Activated naive CD8-positive, alpha-beta T cell treated with anti-CD3 and anti-CD28 coated beads, Interleukin-2, amount 10 ng/mL, durations not matched to agents 7 days and 5 days (primary cell): ENCODE results near the gene FAM131B. TPM values are rescaled to one million over a fixed set of nuclear protein-coding genes. Genes with fewer than 3 reads are reported as not detected.

Source experiments
- ATAC-seq: fragments of 150-1000 bp; cut with Tn5 transposase; one replicate; pipeline ENCODE4 v1.10.0; 2021; ENCODE audit warnings: low read depth, moderate library complexity
- POLR2A ChIA-PET: fragments of 350-600 bp; sonication (Branson Sonifier 250); formaldehyde crosslinking; loops from one replicate; lab custom pipeline; 2021; ENCODE audit warnings: antibody characterized with exemption; lab: Charles Lee
- DNase-seq: peaks from one replicate; pipeline ENCODE4 v3.0.0; 2021
- H3K27ac Mint-ChIP-seq: one replicate; pipeline ENCODE4 v1.8.0; 2022; ENCODE audit warnings: mild to moderate bottlenecking, mixed read lengths
- H3K27me3 Mint-ChIP-seq: one replicate; pipeline ENCODE4 v1.8.0; 2022; ENCODE audit warnings: mild to moderate bottlenecking, moderate library complexity, mixed read lengths
- H3K36me3 Mint-ChIP-seq: one replicate; pipeline ENCODE4 v1.8.0; 2021; ENCODE audit warnings: mild to moderate bottlenecking, mixed read lengths
- H3K4me1 Mint-ChIP-seq: one replicate; pipeline ENCODE4 v1.8.0; 2021; ENCODE audit warnings: mixed read lengths
- H3K4me3 Mint-ChIP-seq: one replicate; pipeline ENCODE4 v1.8.0; 2022; ENCODE audit warnings: mild to moderate bottlenecking, moderate library complexity, mixed read lengths
- H3K9me3 Mint-ChIP-seq: one replicate; pipeline ENCODE4 v1.8.0; 2021; ENCODE audit warnings: mixed read lengths
- total RNA-seq, 2 experiments: library from RNA; stranded (reverse); gene quantifications; one replicate each; pipeline ENCODE4 v1.2.3, GENCODE V29; 2021

Gene FAM131B
- total RNA-seq, 2 experiments from 2014 or later: 2.3 to 2.9 TPM

- Mint-ChIP-seq H3K27ac (no peak overlapping the region), H3K4me1 (peaks cover 12% of the 10 kb centered on the region), H3K9me3 (no peaks in the 10 kb centered on the region), H3K27me3 (no peaks in the 10 kb centered on the region), H3K36me3 (peaks cover 10% of the 10 kb centered on the region), H3K4me3 (no peak overlapping the region)
- POLR2A ChIA-PET: no interaction called here
- DNase-seq (no peak), ATAC-seq (no peak)
These were observed 37.1 kb upstream of the FAM131B start for GRCh38 chr7:143399642-143400041.

DNA sequence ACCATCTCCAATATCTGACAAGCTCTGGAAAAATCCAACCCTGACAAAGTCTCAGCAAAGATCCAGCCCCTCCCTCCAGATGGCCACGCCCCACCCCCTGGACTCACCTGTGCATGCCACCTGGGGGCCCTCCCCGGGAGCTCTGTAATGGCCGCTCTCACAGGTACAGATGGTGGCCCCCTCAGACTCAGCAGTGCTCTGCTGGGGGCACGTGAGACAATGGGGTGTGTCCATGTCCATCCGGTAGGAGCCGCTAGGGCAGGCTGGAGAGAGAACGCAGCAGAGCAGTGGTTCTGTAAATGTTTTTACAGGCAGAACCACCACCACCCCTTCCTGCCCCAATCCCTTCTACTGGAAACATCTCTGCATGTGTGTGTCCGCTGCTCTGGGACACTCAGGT, 36.6 kb upstream of the FAM131B start:
- Mint-ChIP-seq H3K27ac (no peak overlapping the region), H3K27me3 (no peaks in the 10 kb centered on the region), H3K9me3 (no peaks in the 10 kb centered on the region), H3K4me3 (no peak overlapping the region), H3K36me3 (peaks cover 8% of the 10 kb centered on the region), H3K4me1 (peaks cover 12% of the 10 kb centered on the region)
- DNase-seq (no peak), ATAC-seq (no peak)
- POLR2A ChIA-PET: no interaction called here

DNA sequence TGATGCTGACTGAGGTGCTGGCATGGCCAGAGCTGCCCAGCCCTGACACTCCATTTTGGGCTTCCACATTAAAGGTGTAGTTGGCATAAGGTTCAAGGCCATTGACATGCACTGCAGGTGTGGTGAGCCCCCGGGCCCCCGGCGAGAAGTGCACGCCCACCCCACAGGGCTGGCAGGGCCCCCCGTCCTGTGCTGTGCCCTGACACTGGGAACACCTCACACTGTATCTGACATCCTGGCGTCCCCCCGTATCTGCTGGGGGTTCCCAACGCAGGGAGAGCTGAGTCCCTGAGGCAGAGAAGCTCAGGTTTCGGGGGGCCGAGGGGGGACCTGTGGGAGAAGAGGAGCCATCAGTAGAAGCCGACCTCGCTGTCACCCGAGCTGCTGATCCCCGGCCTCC, 36.1 kb upstream of the FAM131B start:
- ATAC-seq: no peak
- Mint-ChIP-seq H3K27ac (no peak overlapping the region), H3K9me3 (no peaks in the 10 kb centered on the region), H3K4me3 (no peak overlapping the region), H3K27me3 (no peaks in the 10 kb centered on the region), H3K36me3 (peaks cover 9% of the 10 kb centered on the region), H3K4me1 (peaks cover 12% of the 10 kb centered on the region)
- no peak for DNase-seq
- POLR2A ChIA-PET: no interaction called here

GRCh38 chr7:143397710-143398530, 35.4 kb upstream of the FAM131B start:
- POLR2A ChIA-PET: interaction anchor here (1.5 kb wide), 2 partner anchors 9 to 18 kb away, joined by 3 to 5 read pairs; no protein-coding TSS in a partner anchor
- Mint-ChIP-seq H3K4me1 (peaks cover 12% of the 10 kb centered on the region), H3K27ac (peak overlapping the region; percentile 49), H3K9me3 (no peaks in the 10 kb centered on the region), H3K27me3 (no peaks in the 10 kb centered on the region), H3K4me3 (no peak overlapping the region), H3K36me3 (peaks cover 10% of the 10 kb centered on the region)
- no peak for DNase-seq
- ATAC-seq: no peak

DNA sequence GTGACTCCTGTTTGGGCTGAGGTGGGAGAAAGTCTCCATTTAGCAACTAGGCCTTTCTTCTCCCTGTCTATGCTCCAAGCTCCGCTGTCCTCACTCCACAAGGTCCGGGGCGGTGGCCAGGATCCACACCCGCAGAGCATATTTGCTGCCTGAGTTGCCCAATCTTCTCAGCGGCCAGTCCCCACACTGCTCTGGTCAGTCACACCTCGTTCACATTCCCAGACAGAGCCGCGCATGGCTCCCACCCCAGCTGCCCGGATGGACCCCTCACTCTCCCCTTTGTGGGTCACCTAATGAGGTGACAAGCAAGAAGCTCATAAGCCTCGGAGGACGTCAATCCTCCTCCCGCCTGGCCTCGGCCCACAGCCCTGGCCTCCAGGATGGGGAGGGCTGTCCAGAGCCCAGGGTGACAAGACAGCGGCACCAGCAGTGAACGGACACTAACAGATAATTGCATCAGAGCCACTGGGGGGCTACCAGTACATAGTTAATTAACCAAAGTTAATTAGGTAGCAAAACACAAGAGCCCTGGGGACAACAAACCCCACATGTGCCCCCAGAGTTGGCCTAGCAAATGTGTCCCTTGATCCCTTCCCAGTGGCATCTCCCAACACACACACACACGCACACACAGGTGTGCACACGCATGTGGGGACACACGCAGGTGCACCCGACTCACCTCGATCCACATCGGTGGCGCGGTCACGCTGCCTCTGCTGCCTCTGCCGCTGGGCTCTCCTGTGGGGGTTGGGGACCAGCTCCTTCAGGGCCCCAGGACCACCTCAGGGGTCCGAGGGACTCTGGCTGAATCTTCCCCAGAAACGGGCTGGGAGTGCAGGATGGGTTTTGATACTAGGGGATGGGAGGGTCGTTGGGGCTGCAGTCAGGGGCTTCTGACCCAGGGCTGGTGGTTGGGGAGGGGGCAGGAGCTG, 34.4 kb upstream of the FAM131B start:
- no peak overlapping the region for H3K4me3 Mint-ChIP-seq
- H3K36me3 Mint-ChIP-seq: peaks cover 9% of the 10 kb centered on the region
- H3K4me1 Mint-ChIP-seq: peaks cover 11% of the 10 kb centered on the region
- no peaks in the 10 kb centered on the region for H3K9me3 Mint-ChIP-seq
- no peak overlapping the region for H3K27ac Mint-ChIP-seq
- POLR2A ChIA-PET: interaction anchor here (1.5 kb wide), 2 partner anchors 10 to 17 kb away, joined by 3 to 5 read pairs; no protein-coding TSS in a partner anchor
- no peak for DNase-seq
- ATAC-seq: no peak
- H3K27me3 Mint-ChIP-seq: no peaks in the 10 kb centered on the region

DNA sequence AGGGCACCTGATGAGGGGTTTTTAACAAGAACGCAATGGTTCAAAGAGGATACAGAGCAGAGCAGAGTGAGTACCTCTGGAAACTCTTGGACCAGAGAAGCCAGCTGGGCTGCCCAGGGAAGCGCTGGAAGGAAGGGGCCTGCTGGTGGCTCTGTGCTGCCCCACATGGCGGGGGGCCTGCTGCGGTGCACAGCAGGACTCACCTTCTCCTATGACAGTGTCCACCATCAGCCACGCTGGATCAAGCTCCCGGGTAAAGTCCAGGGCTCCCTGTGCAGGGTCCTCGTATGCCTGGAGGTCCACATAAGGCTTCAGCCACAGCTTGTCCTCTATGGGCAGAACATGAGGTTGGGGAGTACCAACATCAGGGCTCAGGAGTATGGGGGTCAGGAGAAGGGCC, 33.7 kb upstream of the FAM131B start:
- Mint-ChIP-seq H3K27me3 (no peaks in the 10 kb centered on the region), H3K36me3 (peaks cover 9% of the 10 kb centered on the region), H3K4me3 (no peak overlapping the region), H3K9me3 (no peaks in the 10 kb centered on the region), H3K4me1 (peaks cover 11% of the 10 kb centered on the region), H3K27ac (no peak overlapping the region)
- ATAC-seq: no peak
- POLR2A ChIA-PET: interaction anchor here (1.5 kb wide), 1 partner anchor 11 kb away, joined by 3 read pairs; no protein-coding TSS in a partner anchor
- DNase-seq: no peak

GRCh38 chr7:143395187-143396149, 33.0 kb upstream of the FAM131B start:
- DNase-seq (no peak), ATAC-seq (no peak)
- Mint-ChIP-seq H3K4me3 (peak overlapping the region; percentile 68), H3K27me3 (no peaks in the 10 kb centered on the region), H3K9me3 (no peaks in the 10 kb centered on the region), H3K4me1 (peaks cover 11% of the 10 kb centered on the region), H3K27ac (peak overlapping the region; percentile 81), H3K36me3 (peaks cover 10% of the 10 kb centered on the region)
- POLR2A ChIA-PET: interaction anchor here (1.0 kb wide), 1 partner anchor 9 kb away, joined by 3 read pairs; no protein-coding TSS in a partner anchor

- H3K27me3 Mint-ChIP-seq: no peaks in the 10 kb centered on the region
- H3K4me1 Mint-ChIP-seq: peaks cover 13% of the 10 kb centered on the region
These were observed 32.3 kb upstream of the FAM131B start for GRCh38 chr7:143394777-143395176.

GRCh38 chr7:143394068-143394467, 31.6 kb upstream of the FAM131B start:
- peak overlapping the region; percentile 54 for H3K27ac Mint-ChIP-seq
- POLR2A ChIA-PET: interaction anchor here (0.8 to 6.7 kb wide), 2 partner anchors 10 to 14 kb away, joined by 3 to 40 read pairs; partner anchors contain the start of gene EPHA1
- no peaks in the 10 kb centered on the region for H3K27me3 Mint-ChIP-seq

More at GRCh38 chr7:143394777-143395176, 32.3 kb upstream of the FAM131B start:
- ATAC-seq (no peak), DNase-seq (no peak)
- Mint-ChIP-seq H3K4me3 (peak overlapping the region; percentile 68), H3K36me3 (peaks cover 14% of the 10 kb centered on the region), H3K27ac (peak overlapping the region; percentile 81), H3K9me3 (no peaks in the 10 kb centered on the region)
- POLR2A ChIA-PET: interaction anchor here (0.8 to 1.0 kb wide), 2 partner anchors 9 to 11 kb away, joined by 3 read pairs; no protein-coding TSS in a partner anchor

GRCh38 chr7:143393267-143394041, 30.9 kb upstream of the FAM131B start:
- H3K27me3 Mint-ChIP-seq: no peaks in the 10 kb centered on the region
- H3K9me3 Mint-ChIP-seq: no peaks in the 10 kb centered on the region
- H3K4me3 Mint-ChIP-seq: no peak overlapping the region
- POLR2A ChIA-PET: interaction anchor here (1.7 to 6.7 kb wide), 2 partner anchors 10 to 14 kb away, joined by 7 to 40 read pairs; partner anchors contain the start of gene EPHA1
- H3K27ac Mint-ChIP-seq: peak overlapping the region; percentile 54
- peaks cover 21% of the 10 kb centered on the region for H3K36me3 Mint-ChIP-seq
- H3K4me1 Mint-ChIP-seq: peaks cover 19% of the 10 kb centered on the region
- ATAC-seq: no peak
- no peak for DNase-seq

More at GRCh38 chr7:143394068-143394467, 31.6 kb upstream of the FAM131B start:
- Mint-ChIP-seq H3K4me1 (peaks cover 19% of the 10 kb centered on the region), H3K36me3 (peaks cover 20% of the 10 kb centered on the region), H3K4me3 (no peak overlapping the region), H3K9me3 (no peaks in the 10 kb centered on the region)
- no peak for ATAC-seq
- no peak for DNase-seq

GRCh38 chr7:143392875-143393266, 30.4 kb upstream of the FAM131B start:
- H3K9me3 Mint-ChIP-seq: no peaks in the 10 kb centered on the region
- H3K4me1 Mint-ChIP-seq: peaks cover 19% of the 10 kb centered on the region
- H3K27me3 Mint-ChIP-seq: no peaks in the 10 kb centered on the region
- DNase-seq (no peak), ATAC-seq (no peak)
- POLR2A ChIA-PET: interaction anchor here (1.4 to 6.7 kb wide), 4 partner anchors 9 to 17 kb away, joined by 5 to 40 read pairs (median 6); partner anchors contain the start of gene EPHA1
- no peak overlapping the region for H3K27ac Mint-ChIP-seq
- H3K36me3 Mint-ChIP-seq: peaks cover 21% of the 10 kb centered on the region
- no peak overlapping the region for H3K4me3 Mint-ChIP-seq
